K562 (cell line): ENCODE results near the gene CTDSP2. TPM values are rescaled to one million over a fixed set of nuclear protein-coding genes. Genes with fewer than 3 reads are reported as not detected.

Experiments used
- ATAC-seq: fragments of 200-7000 bp; cut with Tn5 transposase; 3 replicates; pipeline ENCODE4 v1.9.1; 2020; ENCODE audit warnings: moderate library complexity
- BruUV-seq: library from RNA; stranded (reverse); fragments of 400-500 nt; replicated peaks from 2 replicates; lab custom pipeline; 2021; lab: Mats Ljungman, UMichigan
- CTCF ChIA-PET: fragments of 300-600 bp; formaldehyde crosslinking; extraction: SDS; loops from one replicate; lab custom pipeline; 2021; ENCODE audit warnings: low intra/inter-chr PET ratio; lab: Yijun Ruan, JAX
- POLR2A ChIA-PET: fragments of 300-600, 350-650 bp; sonication (Branson Sonifier 250); formaldehyde crosslinking; extraction: SDS; loops from one replicate; lab custom pipeline; 2021; ENCODE audit warnings: antibody characterized with exemption, inconsistent platforms; lab: Yijun Ruan, JAX
- DNase-seq, 4 experiments: peaks; one replicate each; pipeline versions ENCODE4 v3.0.0 to v3.0.0-alpha.2; 2011 to 2018; ENCODE audit warnings: low spot score in 3 of 4, mixed read lengths in 3 of 4; ENCODE audit errors: extremely low read depth in 1 of 4
- FAIRE-seq: peaks from 2 replicates; lab custom pipeline; 2011; peaks lifted over from hg19 to GRCh38; lab: Jason Lieb, UNC
- H2AFZ ChIP-seq: 2 replicates; pipeline ENCODE4 v1.6.0; 2011; ENCODE audit warnings: low read depth, low read length, control low read depth, inconsistent platforms
- H3K27ac ChIP-seq: fragments of 200-600 bp; 3 replicates; pipeline ENCODE4 v1.8.0; 2011; ENCODE audit warnings: low read depth, mild to moderate bottlenecking, control low read depth, inconsistent platforms, low read length, moderate library complexity, mixed read lengths; ENCODE audit errors: extremely low read depth
- H3K27me3 ChIP-seq, 2 experiments: fragments of 300-600 bp in 1 of 2; 2 replicates in 1 of 2; 3 replicates in 1 of 2; pipeline versions ENCODE4 v1.6.0 to v1.8.0; 2011; ENCODE audit warnings: inconsistent platforms in 2 of 2, low read length in 2 of 2, mild to moderate bottlenecking in 1 of 2, mixed read lengths in 1 of 2, moderate library complexity in 1 of 2; ENCODE audit not compliant: control insufficient read depth in 2 of 2, insufficient read depth in 2 of 2
- H3K36me3 ChIP-seq: fragments of 300-600 bp; 3 replicates; pipeline ENCODE4 v1.8.0; 2011; ENCODE audit warnings: mild to moderate bottlenecking, low read length, inconsistent platforms; ENCODE audit not compliant: control insufficient read depth, insufficient read depth
- H3K4me1 ChIP-seq, 2 experiments: fragments of 200-600 bp in 1 of 2; replicated peaks in 1 of 2; 2 replicates in 1 of 2; 3 replicates in 1 of 2; pipeline versions ENCODE4 v1.5.1 to v1.8.0; 2011; ENCODE audit warnings: inconsistent platforms in 2 of 2, low read length in 2 of 2, mild to moderate bottlenecking in 1 of 2, mixed read lengths in 1 of 2, moderate library complexity in 1 of 2; ENCODE audit not compliant: control insufficient read depth in 2 of 2, insufficient read depth in 2 of 2
- H3K4me2 ChIP-seq: 2 replicates; pipeline ENCODE4 v1.6.1; 2011; ENCODE audit warnings: low read length, control low read depth, inconsistent platforms, mixed read lengths; ENCODE audit not compliant: insufficient read depth
- H3K4me3 ChIP-seq: fragments of 200-600 bp; sonication (generic), shearing (Covaris generic); 2 replicates; pipeline ENCODE4 v1.5.1; 2016; ENCODE audit warnings: control low read depth, inconsistent platforms
- H3K79me2 ChIP-seq: fragments of 200-600 bp; 3 replicates; pipeline ENCODE4 v1.8.0; 2011; ENCODE audit warnings: low read length, inconsistent platforms; ENCODE audit not compliant: control insufficient read depth, insufficient read depth
- H3K9ac ChIP-seq, 2 experiments: 2 replicates each; pipeline versions ENCODE4 v1.6.0 to v1.6.1; 2011; ENCODE audit warnings: low read depth in 2 of 2, low read length in 2 of 2, control low read depth in 1 of 2, inconsistent platforms in 1 of 2, mild to moderate bottlenecking in 1 of 2, mixed read lengths in 1 of 2; ENCODE audit not compliant: insufficient read depth in 1 of 2
- H3K9me1 ChIP-seq: one replicate; pipeline ENCODE4 v1.6.0; 2011; ENCODE audit warnings: inconsistent platforms, mild to moderate bottlenecking, low read length, moderate library complexity; ENCODE audit not compliant: control insufficient read depth, insufficient read depth
- H3K9me3 ChIP-seq: replicated peaks from 2 replicates; pipeline ENCODE4 v1.5.1; 2011; ENCODE audit warnings: low read depth, low read length, inconsistent platforms; ENCODE audit not compliant: control insufficient read depth, insufficient read depth
- H4K20me1 ChIP-seq: replicated peaks from 2 replicates; pipeline ENCODE4 v1.6.1; 2011; ENCODE audit warnings: low read length, inconsistent platforms, mixed read lengths; ENCODE audit not compliant: control insufficient read depth, insufficient read depth
- C11orf30 ChIP-seq: fragments of 450-650 bp; IDR thresholded peaks from 2 replicates; pipeline ENCODE4 v1.6.1; 2016; ENCODE audit warnings: low read depth, mild to moderate bottlenecking
- FOXJ3 ChIP-seq: sonication (generic); formaldehyde crosslinking; IDR thresholded peaks from 2 replicates; pipeline ENCODE4 v1.4.0; 2020; ENCODE audit warnings: mild to moderate bottlenecking, missing genetic modification reagents
- HCFC1 ChIP-seq: IDR thresholded peaks from 2 replicates; pipeline ENCODE4 v1.6.1; 2012; ENCODE audit warnings: low read depth, low read length, improper control_type of control experiment
- NFIC ChIP-seq: fragments of 450-650 bp; IDR thresholded peaks from 2 replicates; pipeline ENCODE4 v1.6.1; 2017; ENCODE audit warnings: mild to moderate bottlenecking, inconsistent platforms
- POLR3A ChIP-seq: IDR thresholded peaks from 2 replicates; pipeline ENCODE4 v1.6.1; 2011; ENCODE audit warnings: borderline replicate concordance, mild to moderate bottlenecking, moderate library complexity; ENCODE audit not compliant: insufficient read length, insufficient read depth; ENCODE audit errors: extremely low read depth
- SREBF1 ChIP-seq: fragments of 150-350 bp; IDR thresholded peaks from 2 replicates; pipeline ENCODE4 v1.6.1; 2014; ENCODE audit warnings: antibody characterized with exemption, low read depth, low read length, borderline replicate concordance
- XRCC4 ChIP-seq: IDR thresholded peaks from one replicate; pipeline ENCODE4 v1.6.1; 2011; ENCODE audit not compliant: insufficient read depth, insufficient read length; ENCODE audit errors: extremely low read depth
- YBX1 ChIP-seq: fragments of 450-650 bp; IDR thresholded peaks from 2 replicates; pipeline ENCODE4 v1.7.1; 2016; ENCODE audit warnings: mild to moderate bottlenecking
- ZNF778 ChIP-seq: fragments of 450-650 bp; formaldehyde crosslinking; IDR thresholded peaks from 2 replicates; pipeline ENCODE4 v1.4.0; 2020; ENCODE audit warnings: mild to moderate bottlenecking, moderate library complexity
- WGBS: fragments of 100-300 bp; shearing (Covaris generic); methylation state at CpG from one replicate; pipeline ENCODE4 v1.1.6; 2016; ENCODE audit warnings: low coverage, mixed read lengths; ENCODE audit not compliant: insufficient coverage; ENCODE audit errors: missing lambda C conversion rate; 5-methylcytosine and 5-hydroxymethylcytosine counted together
- in situ Hi-C: fragments of 300-500 bp; cut with MboI; formaldehyde crosslinking; loops from 4 replicates; pipeline ENCODE4 v1.15.0; 2018; ENCODE audit warnings: inconsistent platforms, mixed read lengths
- intact Hi-C: fragments of 100-400 bp; cut with micrococcal nuclease; formaldehyde crosslinking; loops from 2 replicates; pipeline ENCODE4 v1.14.2; 2022
- polyA plus RNA-seq, 8 experiments: library from polyadenylated mRNA; depleted of rRNA in 4 of 8; stranded (reverse) in 5 of 8; unstranded in 3 of 8; fragments of >200 nt; fragmentation: Nextera tagmentation in 2 of 8; fragmentation: Illumina TruSeq in 1 of 8; extraction: Ambion mirVana in 2 of 8; extraction: Trizol in 1 of 8; gene quantifications; 2 replicates each; pipeline versions ENCODE4 v1.2.1 to v1.2.3, GENCODE V29; 2011 to 2014; ENCODE audit warnings: inconsistent platforms in 1 of 8, missing spikeins in 1 of 8
- total RNA-seq, 7 experiments: library from RNA; depleted of rRNA in 6 of 7; stranded (reverse); fragments of >200 nt in 6 of 7; fragmentation: Illumina TruSeq in 2 of 7; extraction: Trizol in 2 of 7; gene quantifications; 2 replicates each; pipeline versions ENCODE4 v1.2.1 to v1.2.3, GENCODE V29; 2011 to 2021; ENCODE audit warnings: low replicate concordance in 1 of 7

Gene CTDSP2
- total and polyA plus RNA-seq, 9 of the 15 experiments (the other 6 are each of a cell fraction or from before 2014, with no cell fraction given): 20.4 to 108 (median 47.7) TPM

DNA sequence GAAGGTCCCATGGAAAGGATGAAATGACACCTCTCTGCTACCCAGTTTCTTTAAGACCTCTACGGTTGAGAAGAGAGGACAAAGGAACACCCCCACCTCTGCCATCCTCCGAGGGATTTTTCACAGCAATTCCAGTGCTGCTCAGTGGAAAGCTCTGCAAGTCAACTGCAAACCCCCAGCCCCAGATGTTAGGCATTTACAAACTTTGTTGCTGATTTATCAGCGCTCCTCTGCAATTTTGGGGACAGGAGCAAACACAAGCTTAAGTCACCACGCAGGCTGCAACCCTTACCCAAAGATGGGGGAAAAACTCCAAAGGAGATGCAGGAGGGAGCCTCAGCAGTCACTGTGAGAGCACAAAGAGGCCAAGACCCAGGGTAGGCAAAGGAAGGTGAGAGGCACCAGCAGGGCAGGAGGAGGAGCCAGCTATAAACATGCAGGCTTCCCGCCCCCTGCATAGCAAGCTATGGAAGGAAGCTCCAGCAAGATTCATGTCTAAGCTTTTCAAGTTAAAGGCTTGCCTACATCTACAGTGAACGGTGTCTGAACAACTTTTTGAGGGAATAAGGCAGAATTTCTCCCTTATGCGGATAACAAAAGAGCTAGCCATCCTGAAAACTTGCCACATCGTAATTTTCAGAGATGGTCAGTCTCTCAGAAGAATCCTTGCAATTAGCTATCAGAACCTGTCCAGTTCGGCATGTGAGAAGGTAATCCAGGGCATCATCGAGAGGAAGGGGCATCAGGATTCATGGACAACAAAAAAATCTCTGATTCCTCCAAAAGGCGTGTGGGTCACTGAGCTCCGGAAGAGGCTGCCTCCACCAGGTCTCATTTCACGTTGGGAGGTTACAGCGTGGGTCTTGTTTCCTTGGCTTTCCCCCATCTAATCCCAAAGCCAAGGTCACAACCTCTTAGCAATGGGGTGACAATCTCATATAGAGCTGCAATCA, 3.9 kb downstream of the CTDSP2 start:
- TF ChIP-seq SREBF1 (no peak), NFIC (no peak), ZNF778 (CRISPR knock-in tag) (no peak), HCFC1 (no peak), YBX1 (no peak), FOXJ3 (no peak), C11orf30 (no peak), POLR3A (no peak), XRCC4 (no peak)
- TF ChIP-seq, all 486 proteins: peak for 0
- H3K27ac ChIP-seq: no peak overlapping the region
- no peaks in the 10 kb centered on the region for H3K9me3 ChIP-seq
- H3K4me3 ChIP-seq: no peak overlapping the region
- peak overlapping the region; percentile 14; the same call in 1 of the 2 replicates for H3K4me2 ChIP-seq
- no TSS peak for BruUV-seq
- ATAC-seq (no peak), FAIRE-seq (no peak), DNase-seq (peak in 1 of 4 experiments; percentile 38)
- H3K27me3 ChIP-seq: no peaks in the 10 kb centered on the region
- intact Hi-C loops: no loop called here
- in situ Hi-C loops: no loop called here
- ChIA-PET CTCF (interaction anchor here (0.7 kb wide), 2 partner anchors 62 to 151 kb away, joined by 3 to 4 read pairs; no protein-coding TSS in a partner anchor), POLR2A (interaction anchor here (0.7 to 3.7 kb wide), 13 partner anchors 8 to 98 kb away, joined by 3 to 30 read pairs (median 4); partner anchors contain the start of gene ATP23)
- H3K9me1 ChIP-seq: peaks cover 14% of the 10 kb centered on the region
- peaks cover 18% of the 10 kb centered on the region; the same call in 2 of the 3 replicates for H3K36me3 ChIP-seq
- H3K9ac ChIP-seq: peak overlapping the region in 1 of 2 experiments; percentile 47; a peak in 1 of 4 replicates
- peaks cover 61 to 67% of the 10 kb centered on the region in 2 experiments for H3K4me1 ChIP-seq
- no peak overlapping the region for H2AFZ ChIP-seq
- H4K20me1 ChIP-seq: peaks cover 71% of the 10 kb centered on the region
- WGBS: 50% methylated on average over 13 of the region's 14 CpGs
- H3K79me2 ChIP-seq: peaks cover 88% of the 10 kb centered on the region
